GM12878 (cell line): Measurements from ENCODE around the gene SLC28A2. TPM values are rescaled to one million over a fixed set of nuclear protein-coding genes. Genes with fewer than 3 reads are reported as not detected.

Experiments used
- ATAC-seq: fragments of 200-7000 bp; cut with Tn5 transposase; 3 replicates; pipeline ENCODE4 v1.9.1; 2020; ENCODE audit warnings: mild to moderate bottlenecking, moderate library complexity
- BruUV-seq: library from RNA; stranded (reverse); fragments of 400-500 nt; replicated peaks from 2 replicates; lab custom pipeline; 2021; lab: Mats Ljungman, UMichigan
- CTCF ChIA-PET: fragments of 300-600 bp; sonication (Branson Sonifier 250); formaldehyde crosslinking; extraction: SDS; loops from one replicate; lab custom pipeline; 2021; ENCODE audit warnings: inconsistent platforms; lab: Yijun Ruan, JAX
- POLR2A ChIA-PET: fragments of 350-600 bp; formaldehyde crosslinking; extraction: SDS; loops from one replicate; lab custom pipeline; 2021; ENCODE audit warnings: inconsistent platforms; lab: Charles Lee
- RAD21 ChIA-PET: fragments of 300-600 bp; sonication (Branson Sonifier 250); formaldehyde crosslinking; loops from one replicate; lab custom pipeline; 2023; ENCODE audit warnings: antibody characterized with exemption; ENCODE audit not compliant: unreplicated experiment; lab: Charles Lee
- SMC1A ChIA-PET: fragments of 300-600 bp; sonication (Branson Sonifier 250); formaldehyde crosslinking; loops from one replicate; lab custom pipeline; 2023; ENCODE audit not compliant: unreplicated experiment, uncharacterized antibody; lab: Charles Lee
- DNase-seq: peaks from one replicate; pipeline ENCODE4 v3.0.0-alpha.2; 2011; ENCODE audit warnings: low read depth, low spot score
- FAIRE-seq: peaks from 3 replicates; lab custom pipeline; 2011; peaks lifted over from hg19 to GRCh38; lab: Jason Lieb, UNC
- H2AFZ ChIP-seq: 2 replicates; pipeline ENCODE4 v1.6.0; 2011; ENCODE audit warnings: low read depth, low read length, control low read depth; ENCODE audit not compliant: control insufficient read depth
- H3K27ac ChIP-seq: 2 replicates; pipeline ENCODE4 v1.5.1; 2011; ENCODE audit warnings: control low read depth; ENCODE audit not compliant: control insufficient read depth, insufficient read depth
- H3K27me3 ChIP-seq, 2 experiments: replicated peaks in 1 of 2; 2 replicates each; pipeline versions ENCODE4 v1.6.0 to v1.6.1; 2011; ENCODE audit warnings: low read length in 1 of 2; ENCODE audit not compliant: control insufficient read depth in 2 of 2, insufficient read depth in 2 of 2
- H3K36me3 ChIP-seq, 2 experiments: 2 replicates each; pipeline ENCODE4 v1.5.1; 2011; ENCODE audit warnings: low read length in 1 of 2; ENCODE audit not compliant: control insufficient read depth in 2 of 2, insufficient read depth in 2 of 2
- H3K4me1 ChIP-seq: 2 replicates; pipeline ENCODE4 v1.6.1; 2011; ENCODE audit warnings: mild to moderate bottlenecking, low read length, moderate library complexity, mixed read lengths; ENCODE audit not compliant: control insufficient read depth, insufficient read depth
- H3K4me2 ChIP-seq: 2 replicates; pipeline ENCODE4 v1.6.0; 2011; ENCODE audit warnings: control low read depth; ENCODE audit not compliant: control insufficient read depth, insufficient read depth
- H3K4me3 ChIP-seq: fragments of 200-600 bp; sonication (generic); 2 replicates; pipeline ENCODE4 v1.5.1; 2016
- H3K79me2 ChIP-seq: 2 replicates; pipeline ENCODE4 v1.6.0; 2011; ENCODE audit warnings: low read length; ENCODE audit not compliant: control insufficient read depth, insufficient read depth
- H3K9ac ChIP-seq: 2 replicates; pipeline ENCODE4 v1.8.0; 2011; ENCODE audit warnings: low read length, control low read depth, mixed read lengths; ENCODE audit not compliant: control insufficient read depth, insufficient read depth
- H3K9me3 ChIP-seq: replicated peaks from 3 replicates; pipeline ENCODE4 v1.5.1; 2011; ENCODE audit warnings: mild to moderate bottlenecking, low read length; ENCODE audit not compliant: control insufficient read depth, insufficient read depth
- H4K20me1 ChIP-seq: 2 replicates; pipeline ENCODE4 v1.6.0; 2011; ENCODE audit not compliant: control insufficient read depth, insufficient read depth
- HDAC2 ChIP-seq: fragments of 200-600 bp; sonication (generic); IDR thresholded peaks from 2 replicates; pipeline ENCODE4 v1.6.1; 2017
- MYC ChIP-seq: IDR thresholded peaks from 2 replicates; pipeline ENCODE4 v1.6.1; 2011; ENCODE audit warnings: mild to moderate bottlenecking, low read length, moderate library complexity, inconsistent platforms; ENCODE audit not compliant: insufficient read depth, insufficient replicate concordance, insufficient read length, severe bottlenecking
- WGBS: methylation state at CpG from one replicate; pipeline ENCODE4 v1.1.6; 2016; ENCODE audit warnings: low lambda C conversion rate; ENCODE audit not compliant: insufficient replicate concordance, insufficient coverage; ENCODE audit errors: missing lambda C conversion rate; 5-methylcytosine and 5-hydroxymethylcytosine counted together
- in situ Hi-C: fragments of 300-500 bp; cut with MboI; formaldehyde crosslinking; loops from 9 replicates; pipeline ENCODE4 v1.14.3; 2018; ENCODE audit warnings: mixed read lengths
- intact Hi-C: fragments of 100-400 bp; cut with micrococcal nuclease; formaldehyde crosslinking; loops from one replicate; pipeline ENCODE4 v1.14.2; 2022; ENCODE audit not compliant: unreplicated experiment
- polyA plus RNA-seq, 11 experiments: library from polyadenylated mRNA; depleted of rRNA in 4 of 11; unstranded in 6 of 11; stranded (reverse) in 5 of 11; fragments of >200 nt; fragmentation: Nextera tagmentation in 4 of 11; fragmentation: Illumina TruSeq in 1 of 11; extraction: Ambion mirVana in 4 of 11; extraction: Trizol in 1 of 11; gene quantifications; 1 replicate in 1 of 11; 2 replicates in 10 of 11; pipeline versions ENCODE4 v1.2.1 to v1.2.3, GENCODE V29; 2011 to 2016; ENCODE audit warnings: inconsistent platforms in 2 of 11, missing spikeins in 2 of 11, low read depth in 1 of 11
- total RNA-seq, 4 experiments: library from RNA; depleted of rRNA in 3 of 4; stranded (reverse); fragments of >200 nt in 3 of 4; fragmentation: Illumina TruSeq in 1 of 4; extraction: Trizol in 1 of 4; gene quantifications; 2 replicates each; pipeline versions ENCODE4 v1.2.1 to v1.2.3, GENCODE V29; 2013 to 2021
- TF ChIP-seq, protein P1 (sequence below): fragments of 450-650 bp; IDR thresholded peaks from 2 replicates; pipeline ENCODE4 v1.6.1; 2016; ENCODE audit warnings: mild to moderate bottlenecking
- TF ChIP-seq, protein P2 (sequence below): IDR thresholded peaks from 2 replicates; pipeline ENCODE4 v1.6.1; 2012; ENCODE audit warnings: improper control_type of control experiment, low read depth, low read length; ENCODE audit not compliant: insufficient replicate concordance

The SLC28A2 gene
- total and polyA plus RNA-seq, 10 of the 15 experiments (the other 5 are each of a cell fraction or from before 2014, with no cell fraction given) = 0.02 to 0.21 (median 0.14) TPM; not detected in 6

DNA sequence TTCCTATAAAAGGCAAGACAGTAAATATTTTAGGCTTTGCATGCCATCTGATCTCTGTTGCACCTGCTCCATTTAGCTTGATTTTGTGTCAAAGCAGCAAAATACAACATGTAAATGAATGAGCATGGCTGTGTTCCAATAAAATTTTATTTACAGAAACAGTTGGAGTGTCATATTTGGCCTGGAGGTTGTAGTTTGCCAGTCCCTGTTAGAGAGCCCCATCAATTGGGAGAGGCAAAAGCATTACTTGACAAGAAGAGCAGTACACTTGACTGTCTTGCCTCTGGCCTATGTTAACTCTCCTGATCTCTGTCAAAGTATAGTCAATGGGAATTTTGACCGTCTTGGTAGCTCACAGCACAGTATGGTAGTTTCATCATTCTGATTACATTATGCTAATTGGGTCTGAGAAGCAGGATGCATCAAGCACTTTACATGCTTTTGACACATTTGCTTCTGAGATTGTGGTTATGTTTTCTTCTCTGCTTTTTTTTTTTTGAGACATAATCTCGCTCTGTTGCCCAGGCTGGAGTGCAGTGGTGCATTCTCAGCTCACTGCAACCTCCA, 35.4 kb downstream of the SLC28A2 start:
- ChIA-PET POLR2A (no interaction called here), RAD21 (no interaction called here), CTCF (interaction anchor here (0.6 to 0.8 kb wide), 3 partner anchors 46 to 227 kb away, joined by 3 to 4 read pairs (median 4); no protein-coding TSS in a partner anchor), SMC1A (interaction anchor here (1.1 to 1.3 kb wide), 2 partner anchors 52 to 54 kb away, joined by 3 to 4 read pairs; no protein-coding TSS in a partner anchor)
- BruUV-seq = no TSS peak
- no peak for DNase-seq
- no peaks in the 10 kb centered on the region for H3K79me2 ChIP-seq
- in situ Hi-C loops = no loop called here
- H4K20me1 ChIP-seq = no peaks in the 10 kb centered on the region
- H3K27me3 ChIP-seq = peaks cover 0 to 2% of the 10 kb centered on the region in 2 experiments; a peak in 1 of 4 replicates
- H3K4me3 ChIP-seq = no peak overlapping the region
- WGBS = 32% methylated on average over 1 of the region's 2 CpGs
- no peaks in the 10 kb centered on the region for H3K36me3 ChIP-seq
- no peak for FAIRE-seq
- H3K4me2 ChIP-seq = no peak overlapping the region
- H3K9ac ChIP-seq = no peak overlapping the region
- no peak for ATAC-seq
- intact Hi-C loops = no loop called here
- no peak overlapping the region for H3K27ac ChIP-seq
- H2AFZ ChIP-seq = no peak overlapping the region
- no peaks in the 10 kb centered on the region for H3K9me3 ChIP-seq
- no peaks in the 10 kb centered on the region for H3K4me1 ChIP-seq
- TF ChIP-seq HDAC2 (no peak), MYC (no peak)
- TF ChIP-seq, protein P1, sequence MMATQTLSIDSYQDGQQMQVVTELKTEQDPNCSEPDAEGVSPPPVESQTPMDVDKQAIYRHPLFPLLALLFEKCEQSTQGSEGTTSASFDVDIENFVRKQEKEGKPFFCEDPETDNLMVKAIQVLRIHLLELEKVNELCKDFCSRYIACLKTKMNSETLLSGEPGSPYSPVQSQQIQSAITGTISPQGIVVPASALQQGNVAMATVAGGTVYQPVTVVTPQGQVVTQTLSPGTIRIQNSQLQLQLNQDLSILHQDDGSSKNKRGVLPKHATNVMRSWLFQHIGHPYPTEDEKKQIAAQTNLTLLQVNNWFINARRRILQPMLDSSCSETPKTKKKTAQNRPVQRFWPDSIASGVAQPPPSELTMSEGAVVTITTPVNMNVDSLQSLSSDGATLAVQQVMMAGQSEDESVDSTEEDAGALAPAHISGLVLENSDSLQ = no peak
- TF ChIP-seq, protein P2, sequence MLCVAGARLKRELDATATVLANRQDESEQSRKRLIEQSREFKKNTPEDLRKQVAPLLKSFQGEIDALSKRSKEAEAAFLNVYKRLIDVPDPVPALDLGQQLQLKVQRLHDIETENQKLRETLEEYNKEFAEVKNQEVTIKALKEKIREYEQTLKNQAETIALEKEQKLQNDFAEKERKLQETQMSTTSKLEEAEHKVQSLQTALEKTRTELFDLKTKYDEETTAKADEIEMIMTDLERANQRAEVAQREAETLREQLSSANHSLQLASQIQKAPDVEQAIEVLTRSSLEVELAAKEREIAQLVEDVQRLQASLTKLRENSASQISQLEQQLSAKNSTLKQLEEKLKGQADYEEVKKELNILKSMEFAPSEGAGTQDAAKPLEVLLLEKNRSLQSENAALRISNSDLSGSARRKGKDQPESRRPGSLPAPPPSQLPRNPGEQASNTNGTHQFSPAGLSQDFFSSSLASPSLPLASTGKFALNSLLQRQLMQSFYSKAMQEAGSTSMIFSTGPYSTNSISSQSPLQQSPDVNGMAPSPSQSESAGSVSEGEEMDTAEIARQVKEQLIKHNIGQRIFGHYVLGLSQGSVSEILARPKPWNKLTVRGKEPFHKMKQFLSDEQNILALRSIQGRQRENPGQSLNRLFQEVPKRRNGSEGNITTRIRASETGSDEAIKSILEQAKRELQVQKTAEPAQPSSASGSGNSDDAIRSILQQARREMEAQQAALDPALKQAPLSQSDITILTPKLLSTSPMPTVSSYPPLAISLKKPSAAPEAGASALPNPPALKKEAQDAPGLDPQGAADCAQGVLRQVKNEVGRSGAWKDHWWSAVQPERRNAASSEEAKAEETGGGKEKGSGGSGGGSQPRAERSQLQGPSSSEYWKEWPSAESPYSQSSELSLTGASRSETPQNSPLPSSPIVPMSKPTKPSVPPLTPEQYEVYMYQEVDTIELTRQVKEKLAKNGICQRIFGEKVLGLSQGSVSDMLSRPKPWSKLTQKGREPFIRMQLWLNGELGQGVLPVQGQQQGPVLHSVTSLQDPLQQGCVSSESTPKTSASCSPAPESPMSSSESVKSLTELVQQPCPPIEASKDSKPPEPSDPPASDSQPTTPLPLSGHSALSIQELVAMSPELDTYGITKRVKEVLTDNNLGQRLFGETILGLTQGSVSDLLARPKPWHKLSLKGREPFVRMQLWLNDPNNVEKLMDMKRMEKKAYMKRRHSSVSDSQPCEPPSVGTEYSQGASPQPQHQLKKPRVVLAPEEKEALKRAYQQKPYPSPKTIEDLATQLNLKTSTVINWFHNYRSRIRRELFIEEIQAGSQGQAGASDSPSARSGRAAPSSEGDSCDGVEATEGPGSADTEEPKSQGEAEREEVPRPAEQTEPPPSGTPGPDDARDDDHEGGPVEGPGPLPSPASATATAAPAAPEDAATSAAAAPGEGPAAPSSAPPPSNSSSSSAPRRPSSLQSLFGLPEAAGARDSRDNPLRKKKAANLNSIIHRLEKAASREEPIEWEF = no peak
